Vagina (tissue), 2 donors: ENCODE measurements around the gene MAPK11. TPM values are rescaled to one million over a fixed set of nuclear protein-coding genes. Genes with fewer than 3 reads are reported as not detected.

Experiments used
- DNase-seq, 2 donors: peaks; one replicate each; pipeline ENCODE4 v3.0.0-alpha.2; 2017; ENCODE audit errors: extremely low spot score in 2 of 2
- H3K27ac ChIP-seq: fragments of 200-600 bp; sonication (generic); one replicate; pipeline ENCODE4 v1.5.1; 2019
- H3K27me3 ChIP-seq: fragments of 200-600 bp; sonication (generic); one replicate; pipeline ENCODE4 v1.5.1; 2019
- H3K36me3 ChIP-seq, 2 donors: fragments of 200-600 bp; sonication (generic); one replicate each; pipeline ENCODE4 v1.5.1; 2017 to 2019
- H3K4me1 ChIP-seq: fragments of 200-600 bp; sonication (generic); one replicate; pipeline ENCODE4 v1.5.1; 2019
- H3K4me3 ChIP-seq, 2 donors: fragments of 200-600 bp; sonication (generic); 1 replicate in 1 of 2; 2 replicates in 1 of 2; pipeline ENCODE4 v1.5.1; 2016 to 2019
- H3K9me3 ChIP-seq: fragments of 200-600 bp; sonication (generic); one replicate; pipeline ENCODE4 v1.5.1; 2019
- CTCF ChIP-seq, 3 experiments: fragments of 450-650 bp in 2 of 3; fragments of 200-600 bp in 1 of 3; sonication (generic) in 1 of 3; IDR thresholded peaks; one replicate each; pipeline ENCODE4 v1.5.1; 2017 to 2019; ENCODE audit warnings: antibody characterized with exemption in 3 of 3, mild to moderate bottlenecking in 2 of 3, moderate library complexity in 2 of 3
- POLR2A ChIP-seq, 2 donors: fragments of 450-650 bp; IDR thresholded peaks; one replicate each; pipeline ENCODE4 v1.6.1; 2017; ENCODE audit warnings: antibody characterized with exemption in 2 of 2, mild to moderate bottlenecking in 2 of 2, moderate library complexity in 2 of 2
- POLR2AphosphoS5 ChIP-seq, 2 donors: sonication (generic); formaldehyde crosslinking; IDR thresholded peaks; one replicate each; pipeline ENCODE4 v1.9.0; 2017; ENCODE audit warnings: antibody characterized with exemption in 2 of 2, mild to moderate bottlenecking in 2 of 2, low read depth in 1 of 2; ENCODE audit not compliant: insufficient read depth in 1 of 2
- intact Hi-C: fragments of 100-400 bp; cut with DNase I; formaldehyde crosslinking; loops from one replicate; pipeline ENCODE4 v1.15.1; 2023
- total RNA-seq: library from RNA; depleted of rRNA; stranded (reverse); fragments of >200 nt; gene quantifications from one replicate; pipeline ENCODE4 v1.2.3, GENCODE V29; 2016

MAPK11 gene
- total RNA-seq, 1 donor from 2014 or later, result 7.4 TPM

- Histone ChIP-seq H3K36me3 (no peaks in the 10 kb centered on the region), H3K4me1 (peaks cover 57% of the 10 kb centered on the region), H3K27me3 (no peaks in the 10 kb centered on the region), H3K27ac (peak within 1 kb of the TSS; percentile 90), H3K4me3 (peak within 1 kb of the TSS; percentile 58 to 66), H3K9me3 (no peaks in the 10 kb centered on the region)
- TF ChIP-seq CTCF (IDR thresholded peaks at IDR 0.05) (no peak), POLR2AphosphoS5 (IDR thresholded peaks at IDR 0.05; ENCODE audit: insufficient read depth in 1 of 2, low read depth in 1 of 2) (no peak), POLR2A (IDR thresholded peaks at IDR 0.05) (peak in 1 of 2 donors; percentile 49)
- no peak for DNase-seq
- intact Hi-C loops, result no loop called here
These were observed 36.9 kb upstream of the MAPK11 start, which contains the start of gene PLXNB2 for GRCh38 chr22:50306753-50307749. TSS of gene PLXNB2 (minus strand) at chr22:50307646. CDS start at chr22:50290584, 17,062 bp downstream.

- Histone ChIP-seq H3K36me3 (no peaks in the 10 kb centered on the region), H3K27me3 (no peaks in the 10 kb centered on the region), H3K9me3 (no peaks in the 10 kb centered on the region), H3K27ac (peak overlapping the region; percentile 90), H3K4me3 (peak overlapping the region; percentile 58 to 66), H3K4me1 (peaks cover 67% of the 10 kb centered on the region)
- peak in 1 of 2 donors; percentile 94 for DNase-seq
- TF ChIP-seq CTCF (IDR thresholded peaks at IDR 0.05) (no peak), POLR2AphosphoS5 (IDR thresholded peaks at IDR 0.05; ENCODE audit: insufficient read depth in 1 of 2, low read depth in 1 of 2) (peak; percentile 79 to 80), POLR2A (IDR thresholded peaks at IDR 0.05) (no peak)
- intact Hi-C loops, result no loop called here
These were observed 35.9 kb upstream of the MAPK11 start for GRCh38 chr22:50305923-50306566.

- intact Hi-C loops, result no loop called here
- peaks cover 73% of the 10 kb centered on the region for H3K4me1 ChIP-seq
- DNase-seq, result no peak
- no peaks in the 10 kb centered on the region for H3K27me3 ChIP-seq
- peak overlapping the region; percentile 90 for H3K27ac ChIP-seq
- no peak for TF ChIP-seq CTCF (IDR thresholded peaks at IDR 0.05)
- TF ChIP-seq POLR2AphosphoS5 (IDR thresholded peaks at IDR 0.05; ENCODE audit: insufficient read depth in 1 of 2, low read depth in 1 of 2), result no peak
- TF ChIP-seq POLR2A (IDR thresholded peaks at IDR 0.05), result no peak
- peak overlapping the region; percentile 58 to 66 for H3K4me3 ChIP-seq
- H3K9me3 ChIP-seq, result no peaks in the 10 kb centered on the region
- no peaks in the 10 kb centered on the region for H3K36me3 ChIP-seq
These were observed 35.3 kb upstream of the MAPK11 start for GRCh38 chr22:50305393-50305922.

GRCh38 chr22:50304528-50305392 lies 34.6 kb upstream of the MAPK11 start:
- no peaks in the 10 kb centered on the region for H3K9me3 ChIP-seq
- no peak for DNase-seq
- peaks cover 80% of the 10 kb centered on the region for H3K4me1 ChIP-seq
- intact Hi-C loops, result no loop called here
- peak overlapping the region; percentile 90 for H3K27ac ChIP-seq
- no peaks in the 10 kb centered on the region for H3K36me3 ChIP-seq
- H3K27me3 ChIP-seq, result no peaks in the 10 kb centered on the region
- peak overlapping the region; percentile 58 to 66 for H3K4me3 ChIP-seq
- TF ChIP-seq CTCF (IDR thresholded peaks at IDR 0.05) (no peak), POLR2AphosphoS5 (IDR thresholded peaks at IDR 0.05; ENCODE audit: insufficient read depth in 1 of 2, low read depth in 1 of 2) (peak in 1 of 2 donors; percentile 4)
